GM18951 (cell line): Measurements from ENCODE around the gene CRK.
"Not testable (repeated sequence)": the region's sequence is repeated elsewhere in the genome, so short reads cannot be mapped to it uniquely, and the experiment has no call there.

ENCODE experiments used
- POLR2A ChIP-seq: IDR thresholded peaks from 4 replicates; pipeline ENCODE4 v1.6.1; 2011; ENCODE audit warnings: mild to moderate bottlenecking; ENCODE audit not compliant: insufficient read length, insufficient read depth; ENCODE audit errors: extremely low read depth
- in situ Hi-C: fragments of 300-500 bp; cut with MboI; formaldehyde crosslinking; loops from one replicate; pipeline ENCODE4 v1.12.0; 2022; ENCODE audit warnings: low sequenced_read_pairs, mixed read lengths, inconsistent platforms; ENCODE audit not compliant: unreplicated experiment

Gene CRK

DNA sequence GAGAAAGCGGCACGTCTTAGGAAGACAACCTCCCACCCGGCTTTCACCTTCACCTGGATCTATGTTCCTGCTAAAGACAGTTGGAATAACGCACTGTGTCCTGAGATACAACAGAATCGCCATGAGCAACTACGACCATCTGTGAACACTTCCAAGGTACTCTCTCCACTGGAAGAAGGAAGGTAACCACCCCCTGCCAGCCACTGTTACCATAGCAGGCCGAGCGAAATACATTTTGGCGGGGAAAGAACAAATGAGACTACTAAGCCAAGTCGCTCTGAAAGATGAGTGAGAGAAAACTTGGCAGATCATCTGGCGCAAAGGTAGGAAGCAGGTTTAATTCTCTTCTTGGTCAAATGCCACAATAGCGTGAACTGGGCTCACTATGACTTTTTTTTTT is 9.8 kb downstream of the CRK start:
- in situ Hi-C loops: no loop called here
- TF ChIP-seq POLR2A: no peak

DNA sequence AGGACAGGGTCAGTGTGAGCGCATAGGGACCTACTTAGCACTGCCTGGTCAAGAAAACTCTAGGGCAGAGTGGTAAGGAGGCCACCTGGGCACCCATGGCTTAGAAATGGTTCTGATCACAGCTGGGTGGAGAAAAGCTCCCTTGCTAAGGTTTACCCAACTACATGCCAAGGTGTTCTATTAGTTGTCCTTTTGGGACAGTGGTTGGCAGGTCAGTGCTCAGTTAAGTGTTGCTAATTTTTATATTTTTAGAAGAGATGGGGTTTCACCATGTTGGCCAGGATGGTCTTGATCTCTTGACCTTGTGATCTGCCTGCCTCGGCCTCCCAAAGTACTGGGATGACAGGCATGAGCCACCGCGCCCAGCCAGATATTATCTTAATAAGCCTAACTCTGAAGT is 10.3 kb downstream of the CRK start:
- in situ Hi-C loops: not testable (repeated sequence)

DNA sequence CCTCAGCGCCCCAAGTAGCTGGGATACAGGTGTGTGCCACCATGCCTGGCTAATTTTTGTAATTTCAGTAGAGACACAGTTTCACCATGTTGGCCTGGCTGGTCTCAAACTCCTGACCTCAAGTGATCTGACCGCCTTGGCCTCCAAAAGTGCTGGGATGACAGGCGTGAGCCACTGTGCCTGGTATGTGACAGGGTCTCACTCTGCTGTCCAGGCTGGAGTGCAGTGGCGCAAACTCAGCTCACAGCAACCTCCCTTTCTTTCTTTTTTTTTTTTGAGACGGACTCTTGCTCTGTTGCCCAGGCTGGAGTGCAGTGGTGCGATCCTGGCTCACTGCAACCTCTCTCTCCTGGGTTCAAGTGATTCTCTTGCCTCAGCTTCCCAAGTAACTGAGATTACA is 13.3 kb downstream of the CRK start:
- in situ Hi-C loops: not testable (repeated sequence)

DNA sequence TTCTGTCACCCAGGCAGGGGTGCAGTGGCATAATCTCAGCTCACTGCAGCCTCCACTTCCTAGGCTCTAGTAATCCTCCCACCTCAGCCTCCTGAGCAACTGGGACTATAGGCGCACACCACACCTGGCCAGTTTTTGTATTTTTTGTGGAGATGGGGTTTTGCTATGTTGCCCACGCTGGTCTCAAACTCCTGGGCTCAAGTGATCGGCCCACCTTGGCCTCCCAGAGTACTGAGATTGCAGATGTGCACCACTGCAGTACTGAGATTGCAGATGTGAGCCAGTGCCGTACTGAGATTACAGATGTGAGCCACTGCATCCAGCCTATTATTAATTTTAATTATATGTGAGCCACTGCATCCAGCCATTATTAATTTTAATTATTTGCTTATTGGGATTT is 13.8 kb downstream of the CRK start:
- no peak for TF ChIP-seq POLR2A
- in situ Hi-C loops: no loop called here

DNA sequence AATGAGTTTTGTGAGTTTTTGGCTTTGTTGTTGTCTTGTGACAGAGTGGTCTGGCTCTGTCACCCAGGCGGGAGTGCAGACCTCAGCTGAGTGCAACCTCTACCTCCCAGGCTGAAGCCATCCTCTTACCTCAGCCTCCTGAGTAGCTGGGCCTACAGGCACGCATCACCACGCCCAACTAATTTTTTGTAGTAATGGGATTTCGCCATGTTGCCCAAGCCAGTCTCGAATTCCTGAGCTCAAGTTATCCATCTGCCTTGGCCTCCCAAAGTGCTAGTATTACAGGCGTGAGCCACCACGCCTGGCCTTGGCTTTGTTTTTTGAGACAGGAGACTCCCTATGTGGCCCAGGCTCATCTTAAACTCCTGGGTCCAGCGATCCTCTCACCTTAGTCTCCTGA is 15.1 kb downstream of the CRK start:
- TF ChIP-seq POLR2A: no peak
- in situ Hi-C loops: no loop called here

DNA sequence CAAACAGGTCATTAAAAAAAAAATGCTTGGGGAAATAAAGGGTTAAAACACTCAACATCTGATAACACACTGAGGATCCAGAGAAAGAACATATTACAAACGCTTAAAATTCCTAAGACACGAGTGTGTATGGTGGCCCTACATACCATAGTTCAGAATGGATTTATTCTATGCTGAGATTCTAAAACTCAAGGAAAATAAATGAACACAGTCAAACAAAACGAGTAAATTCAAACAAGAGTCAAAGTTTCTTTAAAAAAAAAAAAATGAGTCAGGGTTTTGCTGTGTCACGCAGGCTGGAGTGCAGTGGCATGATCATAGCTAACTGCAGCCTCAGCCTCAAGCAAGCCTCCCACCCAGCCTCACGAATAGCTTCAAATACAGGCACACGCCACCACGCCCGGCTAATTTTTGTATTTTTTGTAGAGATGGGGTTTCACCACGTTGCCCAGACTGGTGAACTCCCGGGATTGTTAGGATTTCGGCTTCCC is 17.4 kb downstream of the CRK start:
- in situ Hi-C loops: no loop called here
- no peak for TF ChIP-seq POLR2A

DNA sequence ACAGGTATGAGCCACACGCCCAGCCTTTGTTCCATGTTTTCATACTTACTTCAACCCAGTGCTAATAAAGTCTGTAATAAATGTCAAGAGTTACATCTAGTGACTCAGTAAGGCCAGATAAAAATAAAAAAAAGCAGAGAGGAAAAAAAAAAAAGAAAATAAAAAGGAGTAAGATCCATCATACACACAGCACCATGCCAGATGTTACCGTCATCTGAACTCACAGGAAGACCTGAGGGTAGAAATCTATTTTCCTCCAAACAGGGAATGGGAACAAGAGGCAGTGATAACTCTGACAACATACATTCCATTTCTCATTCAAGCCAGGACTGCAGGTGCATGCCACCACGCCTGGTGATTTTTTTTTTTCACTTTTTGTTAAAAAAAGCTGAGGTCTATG is 20.7 kb downstream of the CRK start:
- in situ Hi-C loops: no loop called here
- no peak for TF ChIP-seq POLR2A

DNA sequence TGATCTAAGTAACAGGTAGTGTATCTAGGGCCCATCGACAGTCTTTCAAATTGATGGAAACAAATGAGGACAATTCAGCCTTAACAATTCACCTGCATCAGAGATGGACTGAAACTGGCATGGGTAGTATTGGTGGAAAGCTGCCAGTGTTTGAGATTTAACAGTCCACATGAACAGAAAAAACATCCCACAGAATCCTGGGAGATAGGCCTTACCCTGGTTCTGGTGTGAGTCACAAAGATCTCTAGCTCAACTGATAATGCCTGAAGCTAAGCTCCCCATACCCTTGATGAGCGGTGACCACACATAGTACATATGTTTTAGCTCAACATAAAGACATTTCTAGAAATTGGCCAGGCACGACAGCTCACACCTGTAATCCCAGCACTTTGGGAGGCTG is 21.9 kb downstream of the CRK start:
- in situ Hi-C loops: no loop called here
- TF ChIP-seq POLR2A: no peak

DNA sequence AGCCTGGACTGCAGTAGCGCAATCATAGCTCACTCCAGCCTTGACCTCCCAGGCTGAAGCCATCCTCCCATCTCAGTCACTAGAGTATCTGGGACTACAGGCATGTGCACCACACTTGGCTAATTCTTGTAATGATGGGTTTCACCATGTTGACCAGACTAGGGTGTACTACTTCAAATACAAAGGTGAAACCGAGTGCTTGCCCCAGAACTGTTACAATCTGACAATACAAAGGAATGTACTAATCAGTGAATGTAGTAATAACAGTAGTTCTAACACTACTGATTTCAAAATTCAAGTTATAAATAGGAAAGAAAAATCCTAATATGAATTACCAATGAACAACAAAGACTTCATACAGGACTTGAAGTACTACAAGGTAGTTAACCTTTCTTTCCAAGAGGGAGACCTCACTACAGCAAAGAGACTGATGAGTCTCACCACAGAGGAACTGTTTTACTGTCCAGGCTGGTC is 24.4 kb downstream of the CRK start:
- no peak for TF ChIP-seq POLR2A
- in situ Hi-C loops: no loop called here

DNA sequence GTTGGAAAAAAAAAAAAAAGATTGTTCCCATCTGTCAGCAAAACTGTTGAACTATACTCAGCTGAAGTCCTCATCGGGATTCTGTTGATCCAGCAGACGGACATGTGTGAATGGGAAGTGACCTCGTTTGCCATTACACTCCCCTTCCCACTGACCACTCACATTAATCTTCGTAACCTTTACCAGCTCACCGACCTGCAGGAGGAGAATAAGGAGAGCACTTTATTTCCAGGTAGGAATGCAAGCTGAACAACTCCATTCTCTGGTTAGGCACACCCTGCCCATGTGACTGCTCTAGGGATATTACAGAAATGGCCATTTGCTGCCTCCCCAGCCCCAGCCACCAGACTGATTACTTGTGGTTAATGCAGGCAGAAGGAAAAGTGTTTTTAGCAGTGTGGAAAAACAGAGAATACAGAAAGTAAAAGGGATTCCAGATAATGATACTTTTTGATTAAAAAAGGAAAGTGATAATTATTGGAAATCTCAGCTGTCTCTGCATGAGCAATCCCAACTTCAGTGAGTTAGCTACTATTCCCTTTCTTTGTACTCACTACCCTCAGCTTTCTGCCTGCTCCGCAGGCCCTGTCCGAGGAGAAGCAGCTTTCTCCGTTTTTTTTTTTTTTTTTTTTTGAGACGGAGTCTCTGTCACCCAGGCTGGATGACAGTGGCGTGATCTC is 32.4 kb downstream of the CRK start:
- TF ChIP-seq POLR2A: no peak
- in situ Hi-C loops: no loop called here

DNA sequence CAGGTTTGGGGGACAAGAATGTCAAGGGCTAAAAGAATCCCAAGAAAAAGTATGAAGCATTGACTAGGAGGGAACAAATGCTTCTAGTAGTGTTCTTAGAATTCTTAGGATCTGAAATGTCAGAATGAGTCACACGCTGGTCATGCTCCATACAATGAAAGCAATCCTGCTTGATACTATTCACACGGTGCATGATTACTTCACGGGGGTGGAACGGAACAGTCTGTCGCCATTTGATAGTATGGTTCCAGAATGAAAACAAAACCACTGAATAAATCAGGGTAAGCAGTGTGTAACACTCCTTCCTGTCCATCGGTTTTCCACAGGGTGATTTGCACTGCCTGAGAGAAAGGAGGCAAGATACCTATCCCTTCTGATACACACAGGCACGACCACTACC is 33.1 kb downstream of the CRK start:
- in situ Hi-C loops: no loop called here
- TF ChIP-seq POLR2A: no peak

DNA sequence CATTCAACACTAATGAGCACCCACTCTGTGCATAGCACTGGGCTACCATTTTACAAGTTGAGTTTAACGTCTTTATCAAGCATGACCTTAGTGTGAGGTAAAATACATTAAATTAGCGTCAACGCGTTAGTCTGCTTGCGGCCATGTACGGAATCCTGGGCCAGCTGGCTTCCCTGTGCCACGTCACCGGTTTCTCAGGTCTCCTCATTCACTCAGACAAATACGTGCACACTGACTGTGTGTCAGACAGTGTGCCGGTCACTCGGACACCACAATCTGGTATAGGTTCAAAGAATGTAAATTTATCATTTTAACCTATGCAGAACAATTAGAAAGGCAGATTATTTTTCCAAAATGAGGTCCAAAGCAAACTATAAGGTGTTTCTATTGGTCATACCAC is 34.6 kb downstream of the CRK start:
- in situ Hi-C loops: no loop called here
- TF ChIP-seq POLR2A: no peak

DNA sequence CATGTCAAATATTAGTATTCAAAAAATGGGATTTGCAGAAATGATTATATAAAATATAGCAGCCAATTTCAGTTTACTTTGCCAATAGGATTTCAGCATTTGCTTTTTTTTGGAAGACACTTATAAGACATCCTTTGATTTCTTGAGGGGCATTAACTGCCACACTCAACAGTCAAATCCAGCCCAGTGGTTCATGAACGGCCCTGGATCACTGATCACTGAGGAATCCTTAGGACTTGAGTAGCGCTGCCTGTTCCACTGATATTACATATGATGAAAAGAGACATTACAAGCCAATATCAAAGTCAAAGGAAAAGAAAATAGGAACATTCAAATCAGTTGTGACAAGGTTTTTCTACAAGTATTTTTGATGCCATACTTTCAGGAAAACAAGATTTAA is 35.1 kb downstream of the CRK start:
- TF ChIP-seq POLR2A: no peak
- in situ Hi-C loops: no loop called here

DNA sequence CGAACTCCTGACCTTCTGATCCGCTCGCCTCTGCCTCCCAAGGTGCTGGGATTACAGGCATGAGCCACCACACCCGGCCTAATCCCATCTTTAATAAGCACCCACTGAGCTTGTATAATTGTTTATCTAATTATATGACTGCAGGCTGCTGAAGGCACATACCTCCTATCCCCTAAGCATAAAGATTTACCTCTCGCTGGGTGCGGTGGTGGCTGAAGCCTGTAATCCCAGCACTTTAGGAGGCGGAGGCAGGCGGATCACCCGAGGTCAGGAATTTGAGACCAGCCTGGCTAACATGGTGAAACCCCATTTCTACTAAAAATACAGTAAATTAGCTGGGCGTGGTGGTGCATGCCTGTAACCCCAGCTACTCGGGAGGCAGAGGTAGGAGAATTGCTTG is 35.9 kb downstream of the CRK start:
- no peak for TF ChIP-seq POLR2A
- in situ Hi-C loops: no loop called here

DNA sequence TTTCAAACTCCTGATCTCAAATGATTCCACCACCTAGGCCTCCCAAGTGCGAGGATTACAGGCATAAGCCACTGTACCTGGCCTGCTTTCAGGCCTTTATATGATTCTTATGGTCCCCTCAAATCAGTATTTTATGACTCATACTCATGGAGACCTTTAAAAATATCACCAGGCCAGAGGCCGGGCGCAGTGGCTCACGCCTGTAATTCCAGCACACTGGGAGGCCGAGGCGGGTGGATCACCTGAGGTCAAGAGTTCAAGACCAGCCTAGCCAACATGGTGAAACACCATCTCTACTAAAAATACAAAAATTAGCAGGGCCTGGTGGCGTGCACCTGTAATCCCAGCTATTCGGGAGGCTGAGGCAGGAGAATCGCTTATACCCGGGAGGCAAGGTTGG is 37.6 kb downstream of the CRK start:
- in situ Hi-C loops: not testable (repeated sequence)
